ENCODE data around the gene DHRS11.
"Not testable (repeated sequence)": the region's sequence is repeated elsewhere in the genome, so short reads cannot be mapped to it uniquely, and the experiment has no call there.

- not testable (repeated sequence) for TF ChIP-seq CTCF (IDR thresholded peaks at IDR 0.05; ENCODE audit: poor library complexity, severe bottlenecking); MXI1 (conservative IDR thresholded peaks at IDR 0.05; ENCODE audit: poor library complexity, severe bottlenecking); RAD21 (conservative IDR thresholded peaks at IDR 0.05)
Observed at GRCh38 chr17:36605028-36605427, 13.3 kb downstream of the DHRS11 start.
